NCI-H748 (cell line): ENCODE measurements around the gene ZNF775.
"Not testable (repeated sequence)": the region's sequence is repeated elsewhere in the genome, so short reads cannot be mapped to it uniquely, and the experiment has no call there.

ENCODE experiments used
- DNase-seq: peaks from one replicate; lab custom pipeline; 2025; ENCODE audit not compliant: unreplicated experiment; lab: John Stamatoyannopoulos, UW

The ZNF775 gene

GRCh38 chr7:150380463-150380862 is 1.3 kb downstream of the ZNF775 start:
- no peak for DNase-seq

DNA sequence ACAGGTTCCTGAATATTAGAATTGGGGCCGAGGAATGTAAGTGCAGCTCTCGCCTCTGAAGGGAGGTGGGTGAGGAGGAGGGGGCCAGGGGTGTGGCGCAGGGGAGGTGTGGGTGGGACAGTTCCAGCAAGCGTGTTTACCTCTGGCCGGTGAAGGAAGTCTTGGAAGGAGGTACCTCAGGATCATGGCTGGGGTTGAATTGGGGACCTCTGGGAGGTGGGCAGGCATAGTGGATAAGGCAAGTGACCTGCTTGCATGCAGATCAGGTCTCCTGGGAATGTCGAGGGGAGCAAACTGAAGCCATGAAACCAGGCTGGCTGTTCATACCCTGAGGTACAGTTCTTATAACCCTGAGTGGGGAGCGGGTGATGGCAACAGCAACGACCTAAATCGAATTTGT is 2.0 kb downstream of the ZNF775 start:
- no peak for DNase-seq

DNA sequence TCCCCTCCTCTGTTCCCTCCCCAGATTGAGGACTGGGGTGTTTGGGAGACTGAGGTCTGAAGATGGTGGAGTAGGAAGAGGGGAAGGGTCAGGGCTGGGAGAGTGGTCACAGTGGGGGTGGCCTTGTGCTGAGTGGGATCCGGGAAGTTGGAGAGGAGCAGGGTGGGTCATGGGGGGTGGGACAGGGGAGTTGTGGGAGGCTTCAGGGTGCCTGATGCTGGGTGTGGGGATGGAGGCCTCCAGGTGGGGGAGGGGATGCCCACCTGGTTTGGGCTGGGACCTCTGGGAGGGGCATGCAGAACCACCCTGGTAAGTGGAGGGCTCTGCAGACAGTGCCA is 2.6 kb downstream of the ZNF775 start:
- no peak for DNase-seq

DNA sequence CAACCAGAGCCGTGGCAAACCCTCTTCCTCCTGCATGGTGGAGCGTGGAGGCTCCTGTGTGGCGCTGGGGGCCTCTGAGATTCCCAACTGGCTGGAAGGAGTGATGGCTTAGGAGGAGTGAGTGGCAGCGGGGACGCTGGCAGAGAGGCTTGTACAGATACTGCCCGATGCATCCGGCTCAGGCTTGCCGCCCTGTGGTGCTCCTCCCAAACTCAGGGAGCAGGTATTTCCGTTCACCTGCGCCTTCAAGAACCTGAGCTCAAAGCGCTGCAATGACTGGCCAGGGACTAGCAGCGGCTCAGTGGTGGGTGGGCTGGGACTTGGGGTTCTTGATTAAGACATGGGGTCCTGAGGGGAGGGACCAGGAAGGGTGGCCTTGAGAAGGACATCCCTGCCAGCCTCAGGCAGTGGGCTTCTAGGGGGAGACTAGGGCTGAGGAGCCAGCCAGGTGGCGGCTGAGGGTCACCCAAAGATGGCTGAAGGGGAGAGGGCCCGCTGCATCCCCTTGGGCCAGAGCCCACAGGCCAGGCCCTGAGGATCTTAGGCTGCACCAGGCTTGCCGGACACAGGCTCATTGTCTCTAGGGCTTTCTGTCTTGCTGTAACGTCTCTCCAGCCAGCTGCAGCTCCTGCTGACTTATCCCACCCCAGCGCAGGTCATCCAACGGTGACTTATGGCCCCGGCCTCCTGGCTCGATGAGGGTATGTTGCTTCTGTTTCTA is 3.2 kb downstream of the ZNF775 start:
- peak; percentile 41 for DNase-seq

DNA sequence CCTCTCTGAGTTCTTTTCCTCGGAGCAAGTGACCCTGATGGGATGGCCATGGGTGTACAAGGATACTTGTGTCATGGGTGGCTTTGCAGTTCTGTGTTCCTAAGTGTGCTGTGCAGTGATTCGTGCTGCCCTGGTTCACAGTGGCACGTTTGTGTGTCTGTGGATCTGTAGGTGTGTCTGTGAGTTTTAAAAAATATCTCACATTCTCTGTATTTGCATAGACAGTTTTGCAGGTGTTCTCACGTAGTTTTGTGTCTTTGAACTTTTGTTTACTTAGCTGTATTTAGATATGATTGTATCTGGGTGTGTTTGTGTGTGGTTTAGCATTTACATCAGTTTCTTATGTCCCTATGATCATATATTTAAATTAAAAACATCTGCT is 3.7 kb downstream of the ZNF775 start:
- DNase-seq, result peak; percentile 41

- DNase-seq, result peak; percentile 95
Observed at GRCh38 chr7:150383710-150384397, 4.7 kb downstream of the ZNF775 start.

GRCh38 chr7:150384406-150385301 is 5.5 kb downstream of the ZNF775 start:
- DNase-seq, result no peak

- DNase-seq, result no peak
Observed at GRCh38 chr7:150385302-150385723, 6.2 kb downstream of the ZNF775 start.

DNA sequence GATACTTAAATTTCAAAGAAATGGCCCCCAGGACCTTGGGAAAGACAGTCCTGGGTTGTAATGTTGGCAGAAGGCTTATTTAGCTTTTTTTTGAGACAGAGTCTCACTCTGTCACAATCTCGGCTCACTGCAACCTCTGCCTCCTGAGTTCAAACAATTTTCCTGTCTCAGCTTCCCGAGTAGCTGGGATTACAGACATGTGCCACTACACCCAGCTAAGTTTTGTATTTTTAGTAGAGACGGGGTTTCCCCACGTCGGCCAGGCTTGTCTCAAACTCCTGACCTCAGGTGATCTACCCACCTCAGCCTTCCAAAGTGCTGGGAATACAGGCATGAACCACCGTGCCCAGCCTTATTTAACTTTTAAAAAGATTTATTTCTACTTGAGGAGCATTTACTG is 6.8 kb downstream of the ZNF775 start:
- DNase-seq, result not testable (repeated sequence)

- no peak for DNase-seq
Observed at GRCh38 chr7:150388306-150388705, 9.2 kb downstream of the ZNF775 start.

- DNase-seq, result no peak
Observed at GRCh38 chr7:150388709-150389531, 9.8 kb downstream of the ZNF775 start.

DNA sequence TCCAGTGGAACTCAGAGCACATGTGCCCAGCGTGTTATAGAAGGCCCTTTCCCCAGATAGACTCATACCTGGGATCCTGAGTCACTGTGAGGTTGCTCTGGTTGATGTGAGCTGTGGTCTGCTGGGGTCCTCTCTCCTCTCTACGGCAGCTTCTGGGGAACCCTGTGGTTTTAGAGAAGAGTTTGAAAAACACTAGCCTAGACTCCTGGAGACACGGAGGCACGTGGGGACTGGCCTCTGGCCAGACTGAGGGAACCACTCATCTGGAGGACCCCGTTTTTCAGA is 10.3 kb downstream of the ZNF775 start:
- no peak for DNase-seq

- DNase-seq, result no peak
Observed at GRCh38 chr7:150390205-150390604, 11.1 kb downstream of the ZNF775 start.

DNA sequence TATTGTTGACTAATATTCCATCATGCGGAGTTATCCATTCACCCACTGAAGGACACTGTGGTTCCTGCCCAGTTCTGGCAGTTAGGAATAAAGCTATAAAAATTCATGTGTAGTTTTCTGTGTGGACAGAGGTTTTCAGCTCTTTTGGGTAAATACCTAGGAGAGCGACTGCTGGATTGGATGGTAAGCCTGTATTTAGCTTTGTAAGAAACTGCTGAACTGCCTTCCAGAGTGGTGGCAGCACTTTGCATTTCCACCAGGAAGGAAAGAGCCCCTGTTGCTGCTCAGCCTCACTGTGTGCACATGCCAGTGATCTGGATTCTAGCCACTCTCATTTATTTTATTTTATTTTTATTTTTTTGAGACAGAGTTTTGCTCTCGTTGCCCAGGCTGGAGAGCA is 14.2 kb downstream of the ZNF775 start:
- no peak for DNase-seq

DNA sequence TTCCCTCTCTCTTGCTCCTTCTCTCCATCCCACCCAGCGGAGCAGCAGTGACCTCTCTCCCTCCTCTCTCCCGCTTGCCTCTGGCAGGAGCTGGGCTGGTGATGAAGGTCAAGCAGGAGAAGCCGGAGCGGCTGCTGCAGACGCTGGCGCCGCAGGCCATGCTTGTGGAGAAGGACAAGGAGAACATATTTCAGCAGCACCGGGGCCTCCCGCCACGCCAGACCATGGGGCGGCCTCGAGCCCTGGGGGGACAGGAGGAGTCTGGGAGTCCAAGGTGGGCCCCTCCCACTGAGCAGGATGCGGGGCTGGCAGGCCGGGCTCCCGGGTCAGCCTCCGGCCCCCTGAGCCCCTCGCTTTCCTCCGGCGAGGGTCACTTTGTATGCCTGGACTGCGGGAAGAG is 17.3 kb downstream of the ZNF775 start:
- DNase-seq, result no peak

DNA sequence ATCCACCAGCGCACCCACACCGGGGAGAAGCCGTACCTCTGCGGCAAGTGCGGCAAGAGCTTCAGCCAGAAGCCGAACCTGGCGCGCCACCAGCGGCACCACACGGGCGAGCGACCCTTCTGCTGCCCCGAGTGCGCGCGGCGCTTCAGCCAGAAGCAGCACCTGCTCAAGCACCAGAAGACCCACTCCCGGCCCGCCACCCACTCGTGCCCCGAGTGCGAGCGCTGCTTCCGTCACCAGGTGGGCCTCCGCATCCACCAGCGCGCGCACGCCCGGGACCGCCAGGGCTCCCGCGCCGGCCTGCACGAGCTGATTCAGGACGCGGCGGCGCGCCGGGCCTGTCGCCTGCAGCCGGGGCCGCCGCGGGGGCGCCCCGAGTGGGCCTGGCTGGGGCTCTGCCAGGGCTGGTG is 17.7 kb downstream of the ZNF775 start:
- no peak for DNase-seq

GRCh38 chr7:150397346-150398107 is 18.4 kb downstream of the ZNF775 start:
- no peak for DNase-seq

GRCh38 chr7:150398108-150398964 is 19.2 kb downstream of the ZNF775 start:
- no peak for DNase-seq

GRCh38 chr7:150398965-150399320 is 19.8 kb downstream of the ZNF775 start:
- DNase-seq, result no peak
